Thyroid gland (tissue), 4 donors: Measurements from ENCODE around the gene KRTAP5-1.

Experiments
- CTCF ChIP-seq, 6 experiments: fragments of 200-600 bp in 3 of 6; fragments of 450-650 bp in 3 of 6; sonication (generic) in 3 of 6; IDR thresholded peaks; one replicate each; pipeline ENCODE4 v1.5.1; 2016 to 2019; ENCODE audit warnings: antibody characterized with exemption in 6 of 6, mild to moderate bottlenecking in 2 of 6, inconsistent platforms in 1 of 6, moderate library complexity in 1 of 6
- POLR2A ChIP-seq, 2 donors: fragments of 450-650 bp; IDR thresholded peaks; one replicate each; pipeline ENCODE4 v1.6.1; 2017; ENCODE audit warnings: antibody characterized with exemption in 2 of 2, mild to moderate bottlenecking in 2 of 2, moderate library complexity in 1 of 2

DNA sequence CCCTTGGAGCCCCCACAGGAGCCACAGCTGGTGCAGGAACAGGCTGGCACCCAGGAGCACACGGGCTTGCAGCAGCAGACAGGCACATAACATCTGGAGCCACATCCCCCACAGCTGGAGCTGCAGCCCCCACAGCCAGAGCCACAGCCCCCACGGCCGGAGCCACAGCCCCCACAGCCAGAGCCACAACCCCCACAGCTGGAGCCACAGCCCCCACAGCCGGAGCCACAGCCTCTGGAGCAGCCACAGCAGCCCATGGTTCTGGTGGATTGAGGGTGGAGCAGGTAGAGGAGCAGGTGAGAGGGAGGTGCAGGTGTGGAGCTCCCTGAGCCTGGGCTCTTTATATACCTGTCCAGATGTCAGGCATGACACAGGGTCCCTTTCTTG lies 12.9 kb upstream of the KRTAP5-1 start, which contains the start of gene KRTAP5-2:
- TF ChIP-seq CTCF (IDR thresholded peaks at IDR 0.05) (no peak), POLR2A (IDR thresholded peaks at IDR 0.05) (no peak)
